ENCODE data around the gene GPR34.
"Not testable (repeated sequence)": the region's sequence is repeated elsewhere in the genome, so short reads cannot be mapped to it uniquely, and the experiment has no call there.

GPR34 gene, protein sequence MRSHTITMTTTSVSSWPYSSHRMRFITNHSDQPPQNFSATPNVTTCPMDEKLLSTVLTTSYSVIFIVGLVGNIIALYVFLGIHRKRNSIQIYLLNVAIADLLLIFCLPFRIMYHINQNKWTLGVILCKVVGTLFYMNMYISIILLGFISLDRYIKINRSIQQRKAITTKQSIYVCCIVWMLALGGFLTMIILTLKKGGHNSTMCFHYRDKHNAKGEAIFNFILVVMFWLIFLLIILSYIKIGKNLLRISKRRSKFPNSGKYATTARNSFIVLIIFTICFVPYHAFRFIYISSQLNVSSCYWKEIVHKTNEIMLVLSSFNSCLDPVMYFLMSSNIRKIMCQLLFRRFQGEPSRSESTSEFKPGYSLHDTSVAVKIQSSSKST

DNA sequence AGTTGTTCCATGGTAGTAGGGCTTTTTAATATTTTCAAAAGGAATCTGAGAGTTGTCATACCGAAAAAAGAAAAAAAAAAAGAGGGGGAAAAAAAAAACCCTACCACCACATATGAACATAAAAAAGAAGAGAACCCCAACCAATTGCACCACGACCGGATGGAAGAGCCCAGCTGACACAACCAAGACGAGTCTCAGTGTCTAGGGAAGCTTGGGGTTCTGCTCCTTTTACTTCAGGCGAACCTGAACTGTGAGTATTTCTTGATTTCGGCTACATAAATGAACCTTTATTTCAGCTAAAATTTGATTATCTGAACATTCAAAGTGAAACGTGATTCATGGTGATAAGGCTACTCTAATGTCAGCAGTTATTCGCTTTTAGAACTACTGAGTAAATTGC, at the start of gene GPR34:
Gene GPR34 (plus strand): TSS at position 139 of the 400 bp plus-strand sequence. CDS start 6,661 bp downstream, outside the sequence.
- no peak for FAIRE-seq
- no peak for DNase-seq (ENCODE audit: low spot score)

DNA sequence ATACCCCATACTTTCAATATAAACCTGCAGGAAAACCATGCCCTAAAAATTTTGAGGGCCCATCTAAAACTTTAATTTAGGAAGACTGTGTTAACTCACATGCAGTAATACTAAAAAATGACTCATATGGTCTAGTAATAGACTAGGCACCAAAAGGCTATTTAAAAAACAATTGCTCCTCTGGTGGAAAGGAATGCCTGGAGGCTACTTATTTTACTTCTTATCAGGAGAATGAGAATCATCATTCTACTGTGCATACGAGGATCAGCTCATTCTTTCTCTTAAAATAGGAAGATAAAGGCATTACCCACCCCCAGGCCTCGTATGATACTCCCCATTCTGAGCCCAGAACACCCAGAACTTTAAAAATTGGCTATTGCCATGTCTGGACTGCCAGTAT, 42.6 kb upstream of the GPR34 start:
- FAIRE-seq; DNase-seq (ENCODE audit: low spot score): not testable (repeated sequence)

DNA sequence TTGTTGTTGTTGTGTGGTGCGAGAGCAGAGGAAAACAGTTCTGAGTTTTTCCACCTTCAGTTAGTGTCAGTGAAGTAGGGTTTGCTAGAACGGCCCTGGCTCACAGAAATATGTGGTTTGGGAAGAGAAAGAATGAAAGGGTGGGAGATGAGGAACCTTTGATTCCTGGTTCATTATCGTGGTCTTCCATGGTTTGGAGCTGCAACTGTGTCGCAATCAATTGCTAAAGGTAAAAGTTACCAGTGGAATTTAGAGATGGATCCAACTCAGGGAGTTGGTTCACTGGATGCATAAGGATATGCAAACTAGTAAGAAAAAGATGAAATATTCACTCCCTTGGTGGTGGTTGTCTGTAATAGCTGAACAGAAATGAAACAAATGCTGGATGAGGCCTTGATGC, 35.6 kb upstream of the GPR34 start:
- FAIRE-seq (no peak), DNase-seq (ENCODE audit: low spot score) (no peak)

DNA sequence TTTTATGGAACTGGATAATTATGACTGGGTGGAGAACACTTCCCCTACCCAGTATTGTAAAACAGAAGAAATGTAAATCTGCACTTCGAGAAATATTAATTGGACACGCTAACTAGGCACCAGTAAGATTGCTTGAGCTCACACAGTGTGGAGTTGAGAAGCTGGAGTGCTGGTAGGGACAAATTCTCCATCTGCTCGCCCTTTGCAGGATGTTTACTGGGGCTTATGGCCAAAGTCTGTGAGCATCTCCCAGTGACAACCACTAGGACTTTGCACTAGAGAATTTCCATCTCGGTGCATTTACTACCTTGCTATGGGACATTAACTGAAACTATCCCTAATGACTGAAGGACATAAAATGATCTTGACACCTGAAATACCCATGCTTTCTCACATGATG, 33.7 kb upstream of the GPR34 start:
- no peak for FAIRE-seq

DNA sequence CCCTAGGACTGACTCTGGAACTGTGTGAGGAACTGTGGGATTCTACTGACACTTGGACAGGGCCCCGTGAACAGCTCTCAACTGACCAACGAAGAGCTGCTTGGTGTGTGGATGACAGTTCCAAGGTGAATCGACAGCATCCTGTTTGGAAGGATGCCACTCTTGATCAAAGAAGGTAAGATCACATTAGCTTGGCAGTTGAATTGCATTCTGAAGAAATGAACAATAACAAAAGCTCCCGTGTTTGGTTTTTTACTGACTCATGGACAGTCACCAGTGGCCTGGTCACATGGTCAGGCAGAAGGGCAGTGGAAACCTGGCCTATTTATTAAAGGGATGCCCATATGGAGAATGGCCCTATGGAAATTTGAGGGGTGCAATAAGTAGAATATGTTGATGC, 33.1 kb upstream of the GPR34 start:
- FAIRE-seq (no peak), DNase-seq (ENCODE audit: low spot score) (no peak)

More for the DNA sequence above, 33.7 kb upstream of the GPR34 start:
- DNase-seq (ENCODE audit: low spot score): no peak

DNA sequence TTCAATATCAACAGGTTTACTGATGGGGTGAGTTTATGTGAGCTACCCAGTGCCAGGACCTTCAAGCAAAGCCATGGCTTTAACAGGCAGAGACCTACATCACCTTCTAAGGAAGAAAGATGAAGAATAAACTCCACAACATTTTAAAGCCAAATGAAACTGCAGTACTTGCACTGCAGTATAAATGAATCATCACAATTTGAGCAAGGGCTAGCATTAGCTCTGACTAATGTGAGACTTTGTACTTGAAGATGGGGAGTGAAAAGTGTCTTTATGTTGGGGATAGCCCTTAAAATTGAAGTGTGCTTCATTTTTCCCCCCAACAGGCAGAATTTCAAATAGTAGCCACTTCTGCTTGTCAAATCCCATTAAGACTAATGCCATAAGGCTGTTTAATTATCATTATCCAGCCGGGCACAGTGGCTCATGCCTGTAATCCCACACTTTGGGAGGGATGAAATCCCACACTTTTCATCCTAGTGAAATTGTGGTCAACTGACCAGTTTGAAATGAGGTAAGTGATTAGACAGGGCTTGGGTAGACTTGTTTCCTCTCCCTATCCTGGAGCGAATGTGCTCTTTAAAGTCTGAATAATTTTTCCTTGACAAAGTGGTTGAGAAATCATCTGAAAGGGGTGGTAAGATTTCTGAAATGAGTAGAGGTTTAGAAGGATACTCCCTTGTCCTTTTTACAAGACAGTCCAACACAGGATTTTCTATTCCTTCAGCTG, 27.2 kb upstream of the GPR34 start:
- FAIRE-seq (no peak), DNase-seq (ENCODE audit: low spot score) (no peak)

DNA sequence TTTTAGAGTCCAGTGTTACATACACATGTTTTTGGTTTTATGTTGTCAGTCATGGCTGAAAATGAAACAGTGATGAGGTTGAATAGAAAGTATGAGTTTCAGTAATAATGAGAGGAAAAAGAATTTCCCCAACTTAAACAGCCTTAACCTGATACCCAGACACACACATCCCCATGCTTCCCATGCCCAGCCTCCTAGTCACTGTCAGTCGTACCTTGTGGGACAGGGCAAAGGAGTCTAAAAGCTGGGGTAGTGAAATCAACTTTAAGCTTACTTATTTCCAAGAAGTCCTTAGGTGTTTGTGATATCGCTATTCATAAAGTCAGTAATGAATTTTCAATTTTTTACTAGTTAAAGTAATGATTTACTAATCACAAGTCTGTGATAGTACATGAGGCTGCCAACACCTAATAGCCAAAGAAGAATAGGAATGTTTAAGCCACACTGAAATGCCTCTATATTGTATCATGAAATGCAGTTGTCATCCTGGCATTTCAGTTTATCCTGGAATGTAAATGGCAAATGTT, 24.3 kb upstream of the GPR34 start:
- FAIRE-seq: no peak
- DNase-seq (ENCODE audit: low spot score): no peak

DNA sequence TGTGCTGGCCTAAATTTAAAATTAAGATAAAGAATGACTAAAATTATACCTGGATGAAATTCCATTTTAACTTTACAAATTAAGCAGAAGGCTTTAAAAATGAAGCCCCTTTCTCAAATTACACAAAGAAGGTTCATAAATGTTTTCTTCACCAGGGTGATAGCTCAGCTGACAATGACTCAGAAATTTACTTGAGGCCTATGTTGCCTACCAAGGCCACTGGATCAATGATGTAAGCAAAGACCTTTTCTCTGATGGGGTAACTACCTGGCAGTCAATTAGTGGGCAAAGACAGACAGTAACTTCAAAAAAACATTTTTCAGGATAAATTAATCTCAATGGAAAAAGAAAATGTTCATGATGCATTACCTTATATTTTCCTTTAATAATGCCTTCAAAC, 23.9 kb upstream of the GPR34 start:
- DNase-seq (ENCODE audit: low spot score) (no peak), FAIRE-seq (no peak)

DNA sequence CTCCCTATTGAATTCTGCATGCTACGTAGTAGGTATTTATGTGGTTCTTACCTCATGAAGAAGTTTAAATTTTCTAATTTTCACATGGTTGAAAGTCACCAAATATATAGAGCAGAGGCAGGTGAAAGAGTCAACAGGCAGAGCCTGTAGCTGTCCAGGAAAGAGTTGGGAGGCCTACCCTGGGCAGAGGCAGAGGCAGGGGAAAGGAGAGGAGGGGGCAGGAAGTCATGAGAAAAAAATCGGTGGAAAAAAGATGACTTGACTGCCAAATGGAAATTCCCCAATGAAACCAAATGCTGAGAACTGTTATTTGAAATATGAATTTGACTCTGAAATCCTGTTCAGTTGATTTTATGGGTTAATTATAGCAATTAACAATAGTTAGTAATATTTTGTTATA, 23.1 kb upstream of the GPR34 start:
- FAIRE-seq (no peak), DNase-seq (ENCODE audit: low spot score) (no peak)

DNA sequence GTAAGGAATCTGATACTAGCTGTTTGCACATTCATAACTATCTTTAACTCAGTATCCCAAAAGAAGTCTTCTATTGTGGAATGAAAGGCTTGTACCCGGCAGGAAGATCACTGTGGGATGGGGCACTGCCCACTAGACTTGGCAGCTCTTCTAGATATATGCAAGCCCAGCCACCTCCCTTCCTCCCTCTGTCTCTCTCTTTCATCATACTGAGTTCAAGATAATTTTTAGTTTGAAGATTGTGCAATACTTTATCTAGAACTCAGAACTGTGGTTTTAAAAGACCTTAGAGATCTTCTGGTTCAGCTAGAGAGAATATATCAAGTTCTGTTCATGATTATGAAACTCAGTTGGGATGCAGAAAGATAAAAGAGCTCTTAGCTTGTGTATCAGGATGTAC, 22.5 kb upstream of the GPR34 start:
- no peak for DNase-seq (ENCODE audit: low spot score)
- FAIRE-seq: no peak

DNA sequence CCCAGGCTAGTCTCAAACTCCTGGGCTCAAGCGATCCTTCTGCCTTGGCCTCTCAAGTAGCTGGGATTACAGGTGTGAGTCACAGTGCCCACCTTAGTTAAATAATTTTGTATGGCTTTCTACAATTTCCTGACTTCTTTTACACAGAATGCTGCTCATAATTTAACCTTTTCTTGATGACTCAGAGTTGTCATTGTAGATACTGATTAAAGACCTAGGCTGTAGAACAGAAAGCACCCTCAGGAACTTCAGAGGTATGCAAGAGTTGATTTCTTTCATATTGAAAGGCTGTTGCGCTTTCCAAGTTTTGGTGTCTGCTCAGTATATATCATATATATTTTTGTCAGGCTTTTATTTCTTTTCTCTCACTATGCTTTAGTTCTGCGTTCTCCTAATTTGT, 21.1 kb upstream of the GPR34 start:
- FAIRE-seq: no peak
- no peak for DNase-seq (ENCODE audit: low spot score)

DNA sequence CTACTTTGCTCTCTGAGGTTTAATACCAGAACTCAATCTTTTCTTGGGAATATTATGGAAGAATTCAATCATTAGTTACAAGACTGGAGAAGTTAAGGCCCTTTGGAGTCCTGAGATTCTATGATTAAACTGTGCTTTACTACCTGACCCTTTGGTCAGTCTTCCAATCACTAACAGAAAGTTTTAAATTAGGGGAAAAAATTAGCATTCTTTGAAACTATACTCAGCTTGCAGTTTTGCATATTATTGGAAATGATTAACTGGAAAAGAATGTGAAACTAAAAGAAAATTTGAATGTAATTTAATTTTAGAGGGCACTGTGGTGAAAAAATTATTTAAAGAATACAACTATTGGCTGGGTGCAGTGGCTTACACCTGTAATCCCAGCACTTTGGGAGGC, 18.7 kb upstream of the GPR34 start:
- DNase-seq (ENCODE audit: low spot score): no peak
- FAIRE-seq: no peak

DNA sequence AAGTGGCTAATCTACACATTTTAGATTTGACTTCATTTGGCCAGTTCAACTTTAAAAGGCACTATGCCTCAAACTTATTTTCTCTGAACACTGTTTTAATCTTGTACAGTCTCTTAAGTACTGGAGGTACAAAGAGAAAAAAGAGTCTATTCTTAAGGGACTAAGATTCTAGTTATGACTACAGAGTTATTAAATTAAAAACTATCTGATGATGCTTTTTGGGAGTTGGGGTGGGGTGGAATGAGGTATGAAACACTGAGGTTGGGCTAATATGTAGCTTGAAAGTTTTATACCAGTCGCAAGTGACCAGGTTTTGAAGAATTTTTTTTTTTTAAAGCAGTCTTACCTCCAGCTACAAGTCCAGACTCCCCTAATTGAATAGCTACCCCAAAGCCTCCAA, 17.7 kb upstream of the GPR34 start:
- FAIRE-seq: no peak
- no peak for DNase-seq (ENCODE audit: low spot score)

DNA sequence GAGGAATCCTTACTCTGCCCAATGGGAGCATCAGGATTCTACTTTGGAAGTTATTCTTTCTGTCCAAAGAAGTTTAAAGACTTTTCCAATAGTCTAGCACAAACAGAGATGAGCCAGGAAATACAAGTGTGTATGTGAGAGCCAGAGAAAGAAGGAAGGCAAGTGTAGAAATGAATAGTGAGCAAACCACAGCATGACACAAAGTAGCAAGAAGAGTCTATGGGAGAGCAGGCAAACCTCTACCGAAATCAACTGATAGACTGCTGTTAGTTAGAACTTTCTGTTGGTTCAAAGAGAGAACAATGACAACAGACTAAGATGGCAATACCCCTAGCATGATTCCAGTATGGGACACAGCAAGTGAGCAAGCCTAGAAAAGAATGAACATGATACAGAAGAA, 16.1 kb upstream of the GPR34 start:
- no peak for DNase-seq (ENCODE audit: low spot score)
- FAIRE-seq: no peak

DNA sequence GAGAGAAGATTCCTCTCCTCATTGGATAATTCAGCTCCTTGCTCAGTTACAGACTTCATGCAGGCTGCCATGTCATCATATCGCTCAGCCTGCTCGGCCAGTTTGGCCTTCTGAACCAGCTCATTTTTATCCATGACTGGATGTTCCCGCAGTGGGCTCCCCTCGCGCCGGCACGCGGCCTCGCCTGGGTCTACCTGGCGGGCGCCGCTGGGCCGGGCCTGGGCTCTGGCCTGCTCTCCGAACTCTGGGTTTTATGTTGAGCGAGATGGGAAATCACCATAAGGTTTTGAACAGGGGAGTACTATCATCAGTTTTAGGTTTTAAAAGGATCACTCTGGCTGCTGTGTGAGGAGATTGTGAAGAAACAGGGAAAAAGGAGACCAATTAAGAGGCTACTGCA, 12.4 kb upstream of the GPR34 start:
- not testable (repeated sequence) for DNase-seq (ENCODE audit: low spot score); FAIRE-seq

DNA sequence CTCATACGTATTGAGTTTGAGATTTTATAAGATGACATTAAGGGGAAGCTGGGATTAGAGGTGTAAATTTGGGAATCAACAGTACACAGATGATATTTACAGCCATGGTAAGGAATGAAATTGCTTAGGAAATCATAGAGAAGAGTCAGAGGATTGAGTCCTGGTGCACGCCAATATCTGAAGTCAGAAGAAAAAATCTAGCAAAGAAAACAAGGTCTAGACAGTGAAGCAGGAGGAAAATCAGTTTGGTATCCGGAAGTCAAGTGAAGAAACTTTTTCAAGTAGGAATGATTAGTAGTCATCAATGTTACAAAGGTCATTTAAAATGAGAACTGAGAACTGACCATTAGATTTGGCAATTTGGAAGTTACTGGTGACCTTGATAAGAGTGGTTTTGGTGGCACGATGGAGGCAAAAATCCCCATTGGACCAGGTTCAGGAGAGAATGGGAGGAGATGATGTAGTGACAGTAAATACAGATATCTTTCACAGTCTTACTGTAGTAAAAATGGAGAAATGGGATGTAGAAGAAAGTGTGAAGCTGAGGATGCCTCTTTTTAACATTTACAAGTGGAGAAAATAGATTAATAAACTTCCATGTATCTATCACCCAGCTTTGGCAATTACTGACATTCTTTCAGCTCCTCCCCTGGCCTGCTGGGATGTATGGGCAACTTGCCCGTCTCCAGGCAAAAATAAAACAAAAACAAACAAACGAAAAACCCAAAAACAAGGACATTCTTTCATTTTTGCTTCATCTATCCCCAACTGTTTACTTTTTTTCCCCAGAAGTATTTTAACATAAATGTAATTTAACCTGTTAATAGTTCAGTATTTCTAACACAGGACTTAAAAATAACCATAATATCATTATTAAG, 11.4 kb upstream of the GPR34 start:
- FAIRE-seq (no peak), DNase-seq (ENCODE audit: low spot score) (no peak)

DNA sequence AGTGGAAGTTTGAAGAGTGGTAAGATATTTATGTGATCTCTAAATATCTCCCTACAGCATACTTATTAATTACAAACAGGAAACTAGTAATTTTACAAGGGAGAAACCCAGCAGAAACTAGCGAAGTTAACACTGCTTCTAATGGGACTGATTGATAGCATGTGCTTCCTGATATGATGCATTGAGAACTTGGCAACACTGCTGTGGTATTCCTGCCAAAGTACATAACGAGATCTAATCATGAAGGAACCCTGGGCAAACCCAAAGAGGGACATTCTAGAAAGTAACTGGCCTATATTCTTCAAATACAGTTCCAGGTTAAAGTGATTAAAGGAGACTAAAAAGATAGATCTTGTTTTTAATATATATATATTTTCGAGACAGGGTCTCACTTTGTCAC, 4.6 kb upstream of the GPR34 start:
- FAIRE-seq: no peak
- no peak for DNase-seq (ENCODE audit: low spot score)

DNA sequence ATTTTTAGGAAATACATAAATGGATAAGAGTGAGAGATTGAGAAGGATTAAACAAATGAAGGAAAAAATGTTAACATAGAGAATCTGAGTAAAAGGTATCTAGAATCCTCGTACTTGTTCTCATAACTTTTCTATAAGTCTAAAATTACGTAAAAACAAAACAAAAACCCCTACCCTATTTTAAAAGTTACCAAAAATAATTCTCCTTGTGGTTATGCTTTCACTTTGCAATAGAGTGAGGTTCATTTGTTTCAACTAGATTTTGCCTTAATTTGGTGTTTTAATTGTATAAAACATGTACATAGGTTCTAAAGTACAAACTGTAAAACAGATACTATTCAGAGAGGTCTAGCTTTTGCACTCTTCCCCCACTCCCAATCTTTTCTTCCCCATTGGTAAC, 3.8 kb upstream of the GPR34 start:
- FAIRE-seq (no peak), DNase-seq (ENCODE audit: low spot score) (no peak)

DNA sequence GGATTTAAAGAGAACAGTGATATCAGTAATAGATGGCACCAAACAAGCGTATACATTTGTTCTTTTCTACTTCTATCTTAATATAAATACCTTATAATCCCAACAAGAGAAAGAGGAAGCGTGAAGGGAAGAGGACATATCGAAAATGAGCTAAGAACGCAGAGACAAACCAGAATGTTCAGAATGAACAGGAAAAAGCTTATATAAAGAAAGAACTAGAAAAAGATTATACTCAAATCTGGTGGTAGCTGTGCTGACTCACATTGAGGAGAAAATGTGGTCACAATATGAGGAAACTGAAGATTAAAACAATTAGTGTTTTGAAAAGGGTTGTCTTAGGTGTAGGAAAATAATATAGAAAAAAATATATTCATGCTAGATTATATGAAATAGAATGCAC, 2.0 kb upstream of the GPR34 start:
- DNase-seq (ENCODE audit: low spot score): no peak
- FAIRE-seq: no peak

DNA sequence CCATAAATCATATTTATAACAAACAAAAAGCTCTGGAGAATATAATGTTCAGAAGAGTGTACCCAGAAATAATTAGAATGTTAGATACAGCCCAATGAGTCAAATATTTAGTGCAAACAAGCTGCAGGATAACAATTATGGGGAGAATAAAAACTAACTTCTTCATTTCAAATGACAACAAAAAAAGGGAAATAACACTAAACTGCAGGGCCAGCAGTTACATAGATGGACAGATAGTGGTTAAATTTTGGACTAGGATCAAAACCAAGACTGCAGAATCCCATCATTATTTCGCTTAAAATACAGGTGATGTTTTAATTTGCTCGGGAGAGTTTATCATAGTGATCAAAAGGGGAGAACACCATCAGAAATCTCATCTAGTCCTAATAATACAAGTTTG, 617 bp upstream of the GPR34 start:
- DNase-seq (ENCODE audit: low spot score): no peak
- no peak for FAIRE-seq

DNA sequence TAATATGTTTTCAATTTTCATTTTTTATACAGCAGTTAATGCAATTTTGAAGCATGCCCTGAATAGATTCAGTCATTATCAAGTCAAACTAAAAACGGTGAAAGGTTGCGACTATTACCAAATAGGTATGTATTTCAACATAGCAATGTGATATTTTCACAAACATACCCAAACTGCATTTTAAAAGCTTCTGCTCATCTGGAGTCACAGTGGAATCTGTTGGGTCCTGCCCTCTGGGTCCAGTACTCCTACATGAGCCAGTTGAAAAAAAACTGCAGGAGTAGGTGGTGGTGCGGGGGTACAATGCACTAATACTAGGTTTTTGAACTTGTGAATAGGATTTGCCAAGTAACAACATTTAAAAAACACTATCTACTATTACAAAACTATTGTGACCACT, 938 bp downstream of the GPR34 start:
- no peak for DNase-seq (ENCODE audit: low spot score)
- FAIRE-seq: no peak

All from urothelium cell line (cell line).